ENCODE results near the gene PRR35.

Gene PRR35

DNA sequence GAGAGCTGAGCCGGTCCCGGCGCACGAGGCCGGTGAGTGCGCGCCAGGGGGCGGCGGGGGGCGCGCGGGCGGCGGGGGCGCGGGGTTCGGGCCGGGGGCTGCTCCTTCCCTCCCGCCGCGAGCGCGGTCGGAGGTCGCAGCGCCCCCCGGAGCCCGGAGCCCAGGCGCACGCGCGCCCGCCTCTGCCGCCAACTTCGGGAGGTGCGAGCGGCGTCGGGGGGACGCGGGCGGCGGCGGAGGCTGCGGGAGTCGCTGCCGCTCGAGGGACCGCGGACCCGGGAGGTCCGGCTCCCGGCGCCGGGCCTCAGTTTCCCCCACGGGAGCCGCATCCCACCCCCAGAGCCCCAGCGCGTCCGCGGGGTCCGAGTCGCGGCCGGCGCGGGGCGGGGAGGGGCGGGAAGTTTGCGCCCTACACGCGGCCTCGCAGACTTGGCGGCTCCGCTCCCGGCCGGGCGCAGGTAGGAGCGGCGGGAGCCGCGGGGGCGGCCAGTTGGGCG, at the start of gene PRR35:
TSS of gene PRR35 (plus strand) at position 191 of the 497 bp plus-strand sequence. CDS start 2,901 bp downstream, outside the sequence.
- no peak for DNase-seq (ENCODE audit: low spot score)

GRCh38 chr16:512802-513201, 47.4 kb upstream of the PRR35 start:
- DNase-seq (ENCODE audit: low spot score): no peak

DNA sequence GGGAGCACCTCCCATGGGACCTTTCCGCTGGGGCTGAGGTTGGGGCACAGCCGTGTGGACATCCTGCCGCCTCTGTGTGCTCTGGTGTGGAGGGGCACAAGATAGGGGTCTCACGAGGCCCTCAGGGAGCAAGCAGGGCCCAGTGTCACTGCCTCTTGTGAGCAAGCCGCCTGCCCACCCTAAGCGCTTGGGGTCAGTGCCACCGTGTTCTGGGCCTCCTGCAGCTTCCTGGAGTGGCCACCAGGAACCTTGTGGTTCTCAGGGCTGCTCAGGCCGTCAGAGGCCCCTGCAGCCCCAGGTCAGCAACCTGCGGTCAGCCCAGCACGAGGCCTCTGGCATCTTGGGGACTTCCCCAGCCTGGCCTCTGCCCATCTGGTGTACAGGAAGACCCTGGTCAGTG, 46.2 kb upstream of the PRR35 start:
- DNase-seq (ENCODE audit: low spot score): no peak

DNA sequence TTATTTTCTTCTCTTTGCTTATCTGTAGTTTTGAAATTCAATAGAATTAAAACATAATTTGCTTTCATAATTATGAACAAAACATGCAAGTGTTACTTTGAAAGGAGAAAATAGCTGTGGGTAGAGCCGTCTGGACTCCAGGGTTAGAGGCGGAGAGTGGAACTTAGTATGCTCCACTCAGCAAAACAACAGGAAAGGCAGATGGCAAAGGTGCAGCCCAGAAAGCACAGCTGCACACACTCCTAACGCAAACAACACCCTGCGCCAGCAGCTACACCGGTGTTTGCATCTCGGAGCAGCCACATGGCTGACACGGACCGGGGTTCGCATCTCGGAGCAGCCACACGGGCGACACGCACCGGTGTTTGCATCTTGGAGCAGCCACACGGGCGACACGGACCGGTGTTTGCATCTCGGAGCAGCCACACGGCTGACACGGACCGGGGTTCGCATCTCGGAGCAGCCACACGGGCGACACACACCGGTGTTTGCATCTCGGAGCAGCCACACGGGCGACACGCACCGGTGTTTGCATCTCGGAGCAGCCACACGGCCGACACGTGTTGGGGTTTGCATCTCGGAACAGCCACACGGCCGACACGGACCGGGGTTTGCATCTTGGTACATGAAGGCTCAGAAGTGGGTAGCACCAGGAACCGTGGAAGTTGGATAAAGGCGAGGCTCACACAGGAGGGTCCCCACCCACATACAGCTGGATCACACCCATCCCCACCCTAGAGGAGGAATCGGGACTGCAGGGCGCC, 44.8 kb upstream of the PRR35 start:
- no peak for DNase-seq (ENCODE audit: low spot score)

DNA sequence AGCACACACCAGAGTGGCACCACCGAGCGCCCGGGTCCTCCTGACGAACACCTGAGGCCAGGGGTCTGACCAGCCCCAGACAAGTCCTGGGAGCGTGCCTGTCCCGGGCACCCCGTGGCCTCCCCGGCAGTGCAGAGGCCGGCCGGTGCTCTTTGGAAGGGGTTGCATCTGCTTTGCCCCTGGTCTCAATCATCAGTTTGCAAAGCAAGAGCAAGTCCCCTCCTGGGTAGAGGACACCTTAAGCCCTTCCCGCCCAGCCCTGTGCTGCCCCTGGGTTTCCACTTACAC, 44.3 kb upstream of the PRR35 start:
- no peak for DNase-seq (ENCODE audit: low spot score)

- DNase-seq (ENCODE audit: low spot score): peak; percentile 21
Observed at GRCh38 chr16:516301-516700, 43.9 kb upstream of the PRR35 start.

DNA sequence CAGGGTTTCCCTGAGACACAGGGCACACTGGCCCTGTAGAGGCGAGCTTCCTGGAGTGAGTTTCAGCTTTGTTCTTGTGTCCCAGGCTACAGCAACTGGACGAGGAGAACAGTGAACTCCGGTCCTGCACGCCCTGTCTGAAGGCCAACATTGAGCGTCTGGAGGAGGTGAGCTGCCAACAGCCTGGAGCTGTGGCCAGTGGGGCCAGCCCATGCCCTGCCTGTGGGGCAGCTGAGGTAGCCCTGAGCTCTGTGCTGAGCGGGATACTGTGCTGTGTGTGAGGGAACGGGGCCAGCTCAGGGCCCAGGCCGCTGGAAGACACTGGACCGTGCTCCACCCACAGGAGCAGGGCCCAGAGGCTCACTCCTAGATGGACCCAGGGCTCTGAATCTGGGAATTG, 41.3 kb upstream of the PRR35 start:
- DNase-seq (ENCODE audit: low spot score): no peak

DNA sequence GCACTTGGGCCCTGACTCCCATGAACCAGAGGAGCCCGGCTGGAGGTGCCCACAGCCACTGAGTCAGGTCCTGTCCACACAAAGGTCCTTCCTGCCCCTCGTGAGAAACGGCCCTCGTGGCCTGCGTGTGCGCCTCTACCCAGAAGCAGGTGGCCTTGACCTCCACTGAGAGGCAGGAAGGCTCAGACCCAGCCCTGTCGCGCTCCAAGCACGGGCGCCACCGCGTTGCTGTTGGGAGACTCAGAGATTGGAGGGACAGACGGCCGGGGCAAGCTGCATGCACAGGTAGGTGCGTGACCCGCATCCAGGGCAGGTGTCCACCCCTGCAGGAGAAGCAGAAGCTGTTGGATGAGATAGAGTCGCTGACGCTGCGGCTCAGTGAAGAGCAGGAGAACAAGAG, 40.8 kb upstream of the PRR35 start:
- DNase-seq (ENCODE audit: low spot score): no peak

DNA sequence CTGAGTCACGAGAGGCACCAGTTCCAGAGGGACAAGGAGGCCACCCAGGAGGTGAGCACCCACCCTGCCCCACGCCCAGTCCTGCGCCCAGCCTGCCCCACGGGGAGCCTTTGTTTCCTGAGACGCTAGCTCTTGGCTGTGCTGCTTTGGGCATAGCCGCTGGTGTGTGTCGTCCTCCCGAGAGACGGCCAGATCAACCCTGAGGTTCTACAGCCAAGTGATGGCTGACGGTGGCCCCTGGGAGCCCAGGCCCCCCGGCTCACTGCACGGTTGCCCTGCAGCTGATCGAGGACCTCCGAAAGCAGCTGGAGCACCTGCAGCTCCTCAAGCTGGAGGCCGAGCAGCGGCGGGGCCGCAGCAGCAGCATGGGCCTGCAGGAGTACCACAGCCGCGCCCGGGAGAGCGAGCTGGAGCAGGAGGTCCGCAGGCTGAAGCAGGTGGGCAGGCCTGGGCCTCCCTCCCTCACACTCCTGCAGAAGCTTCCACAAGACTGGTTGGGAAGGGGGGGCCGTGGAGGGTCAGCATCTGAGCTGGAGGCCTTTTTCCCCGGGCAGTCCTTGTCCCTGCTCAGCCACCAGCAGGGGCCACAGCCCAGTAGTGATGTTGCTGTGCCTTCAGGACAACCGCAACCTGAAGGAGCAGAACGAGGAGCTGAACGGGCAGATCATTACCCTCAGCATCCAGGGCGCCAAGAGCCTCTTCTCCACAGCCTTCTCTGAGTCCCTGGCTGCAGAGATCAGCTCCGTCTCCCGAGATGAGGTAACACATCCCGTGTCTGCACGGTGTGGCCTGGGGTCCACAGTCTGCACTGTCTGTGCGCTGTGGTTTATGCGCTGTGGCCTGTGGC, 40.1 kb upstream of the PRR35 start:
- DNase-seq (ENCODE audit: low spot score): no peak

GRCh38 chr16:520847-521246, 39.3 kb upstream of the PRR35 start:
- no peak for DNase-seq (ENCODE audit: low spot score)

DNA sequence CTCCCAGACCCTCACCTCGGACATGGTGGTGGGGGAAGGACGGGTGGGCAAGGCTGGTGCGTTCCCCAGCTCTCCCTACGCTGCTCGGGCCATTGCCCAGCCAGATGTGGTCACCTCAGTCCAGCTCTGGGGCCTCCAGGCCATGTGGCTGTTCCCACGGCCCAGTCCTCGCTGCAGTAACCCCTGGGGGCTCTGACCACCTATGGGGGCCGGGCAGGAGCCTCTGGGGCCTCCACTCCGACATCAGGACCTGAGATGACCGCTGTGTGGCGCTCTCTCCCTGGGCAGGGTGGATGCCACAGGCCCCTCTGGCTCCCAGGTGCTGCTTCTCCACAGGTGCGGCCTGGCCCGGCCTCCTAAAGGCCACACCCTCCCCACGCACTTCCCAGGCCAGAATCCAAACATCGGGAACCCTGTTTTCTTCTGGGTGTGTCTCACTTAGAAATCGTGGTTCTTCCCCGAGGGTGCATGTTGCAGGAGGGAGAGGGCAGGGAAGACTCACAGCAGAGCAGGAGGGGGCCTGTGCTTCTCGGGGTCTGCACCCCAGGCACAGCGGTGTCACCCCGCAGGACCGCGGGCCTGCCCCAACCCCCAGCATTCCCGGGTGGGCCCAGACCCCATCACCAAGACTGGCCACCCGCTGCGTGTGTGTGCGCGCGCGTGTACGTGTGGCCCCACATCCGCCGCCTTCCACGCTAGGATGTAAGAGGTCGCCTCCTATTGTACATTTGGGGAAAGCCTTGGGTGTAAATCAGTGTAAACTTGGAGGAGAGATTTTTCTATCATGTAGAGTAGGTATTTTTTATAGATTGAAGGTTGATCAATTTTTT, 38.6 kb upstream of the PRR35 start:
- no peak for DNase-seq (ENCODE audit: low spot score)

- DNase-seq (ENCODE audit: low spot score): no peak
Observed at GRCh38 chr16:522320-523096, 37.7 kb upstream of the PRR35 start.

- no peak for DNase-seq (ENCODE audit: low spot score)
Observed at GRCh38 chr16:523097-523741, 37.0 kb upstream of the PRR35 start.

- DNase-seq (ENCODE audit: low spot score): no peak
Observed at GRCh38 chr16:524274-525040, 35.7 kb upstream of the PRR35 start.

DNA sequence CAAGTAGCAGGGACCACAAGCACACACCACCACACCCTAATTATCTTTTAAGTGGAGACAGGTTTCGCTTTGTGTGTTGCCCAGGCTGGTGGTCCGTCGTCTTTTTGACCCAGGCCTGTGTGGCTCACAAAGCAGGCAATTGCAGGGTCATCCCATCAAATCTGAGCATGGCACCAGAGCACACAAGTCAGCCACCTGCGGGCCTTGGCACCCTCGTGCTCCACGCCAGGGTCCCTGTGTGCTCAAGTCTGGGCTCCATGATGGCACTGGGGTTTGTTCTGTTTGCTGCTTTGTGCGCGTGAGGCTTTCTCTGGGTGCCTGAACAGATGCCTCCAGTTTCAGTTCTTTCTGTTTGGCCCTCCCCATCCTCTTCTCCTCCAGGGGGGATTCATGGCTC, 35.1 kb upstream of the PRR35 start:
- DNase-seq (ENCODE audit: low spot score): no peak

DNA sequence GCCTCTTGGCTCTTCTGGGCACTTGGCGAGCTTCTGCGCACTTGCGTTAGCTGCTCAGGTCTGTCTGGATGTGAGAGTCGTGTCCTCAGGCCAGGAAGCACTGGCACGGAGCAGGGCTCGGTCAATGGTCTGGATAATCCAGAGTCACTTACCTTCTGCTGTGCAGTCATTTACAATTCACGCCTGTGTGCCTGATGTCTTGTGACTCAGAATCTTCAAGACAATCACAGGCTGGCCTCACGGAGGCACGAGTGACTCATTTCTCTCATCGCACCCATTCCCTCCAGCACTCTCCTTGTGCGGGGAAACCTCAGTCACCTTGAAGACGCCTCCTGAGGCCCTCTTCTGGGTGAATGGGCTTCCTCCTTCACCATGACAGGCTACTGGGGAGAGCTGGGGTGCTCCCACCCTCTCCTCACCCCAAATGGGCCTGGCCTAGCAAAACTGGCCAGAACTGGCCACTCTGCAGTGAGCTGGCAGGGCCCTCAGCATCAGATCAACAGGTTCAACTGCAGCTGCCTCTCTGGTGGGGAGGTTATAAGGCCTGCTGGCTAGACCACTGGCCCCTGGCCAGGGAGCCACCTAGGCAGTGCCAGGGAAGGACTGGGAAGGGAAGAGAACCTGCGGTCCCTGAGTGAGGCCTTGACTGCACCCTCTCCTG, 34.5 kb upstream of the PRR35 start:
- no peak for DNase-seq (ENCODE audit: low spot score)

DNA sequence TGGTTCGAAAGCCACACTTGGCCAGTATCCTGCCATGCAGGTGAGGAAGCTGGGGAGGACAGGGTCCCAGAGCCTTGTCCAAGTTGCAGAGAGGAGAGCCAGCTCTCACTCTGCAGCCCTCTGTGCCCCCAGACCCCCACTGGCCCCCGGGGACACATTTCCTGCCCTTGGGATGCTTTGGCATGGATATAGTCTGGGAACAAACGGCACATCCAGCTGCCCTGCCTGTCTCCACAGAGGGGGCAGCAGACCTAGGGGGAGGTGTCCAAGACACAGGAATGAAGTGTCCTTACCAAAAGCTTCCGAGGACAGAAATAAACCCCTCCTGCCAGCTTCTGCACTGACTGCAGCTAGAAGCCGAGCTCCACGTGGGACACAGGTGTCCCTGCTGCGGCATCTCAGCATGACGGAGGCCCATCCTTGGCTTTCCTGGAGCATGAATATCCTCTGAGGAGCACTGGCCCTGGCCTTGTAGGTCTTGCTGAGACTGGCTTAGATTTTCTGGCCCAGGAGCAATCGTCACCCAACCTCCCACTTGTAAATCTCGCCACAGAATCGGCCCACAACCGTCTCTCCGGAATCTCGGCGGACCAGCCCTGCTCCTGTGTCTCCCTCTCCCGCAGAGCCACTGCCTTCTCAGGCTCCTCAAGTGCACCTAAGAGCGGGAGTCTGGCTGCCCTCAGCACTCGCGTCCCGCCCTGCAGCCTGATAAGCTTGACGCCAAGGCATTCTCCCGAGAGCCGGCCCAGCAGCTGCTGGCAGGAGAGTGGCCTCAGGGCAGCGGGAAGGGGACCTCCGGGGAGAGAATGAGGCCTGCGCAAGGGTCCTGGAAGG, 33.8 kb upstream of the PRR35 start:
- DNase-seq (ENCODE audit: low spot score): peak; percentile 50

DNA sequence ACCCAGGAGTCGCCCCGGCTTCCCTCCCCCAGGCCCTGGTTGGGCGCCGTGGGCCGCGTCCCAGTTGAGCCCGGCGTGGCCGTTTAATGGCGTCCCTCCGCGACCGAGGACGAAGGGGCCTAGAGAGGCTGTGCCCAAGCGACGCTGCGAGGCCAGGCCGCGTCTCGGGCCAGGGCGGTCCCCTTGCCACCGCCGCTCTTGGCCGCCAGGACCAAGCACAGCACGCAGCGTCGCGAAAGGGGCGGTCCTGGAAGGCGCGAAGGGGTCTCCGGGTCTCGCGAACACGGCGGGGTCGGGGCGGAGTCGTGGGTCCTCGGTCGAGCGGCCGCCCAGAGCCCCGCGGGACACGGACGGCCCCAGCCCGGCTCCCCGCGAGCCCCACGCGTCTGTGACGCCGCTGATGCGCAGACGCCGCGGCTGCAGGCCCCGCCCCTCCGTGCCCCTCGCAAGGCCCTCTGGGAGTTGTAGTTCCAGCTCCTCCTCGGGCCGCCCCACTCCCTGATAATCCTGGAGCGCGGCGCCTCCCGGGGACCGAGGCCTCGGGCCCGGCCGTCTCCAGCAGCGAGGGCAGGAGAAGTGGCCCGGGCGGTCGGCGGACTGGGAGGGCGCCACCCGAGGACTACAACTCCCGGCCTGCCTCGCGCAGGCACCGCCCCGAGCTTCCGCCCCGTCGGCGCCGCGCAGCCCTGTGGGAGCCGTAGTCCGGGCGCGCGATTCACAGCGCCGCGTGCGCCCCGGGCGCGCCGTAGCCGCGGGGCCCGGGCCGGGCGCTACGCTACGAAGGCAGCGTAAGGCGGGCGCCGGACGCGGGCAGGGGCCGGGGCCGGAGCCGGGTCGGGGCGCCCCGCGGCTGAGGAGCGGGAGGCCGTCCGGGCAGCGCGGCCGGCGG, 32.9 kb upstream of the PRR35 start, which contains the start of gene CAPN15:
TSS of gene CAPN15 (plus strand) at position 698 of the 889 bp plus-strand sequence. CDS start 19,127 bp downstream, outside the sequence.
- peak; percentile 91 for DNase-seq (ENCODE audit: low spot score)
